Heart right ventricle (tissue), 16 donors: ENCODE results near the gene ARHGAP29. TPM values are rescaled to one million over a fixed set of nuclear protein-coding genes. Genes with fewer than 3 reads are reported as not detected.
A peak's percentile ranks its signal among the peaks of the same experiment; 100 is the strongest.

ENCODE experiments used
- ATAC-seq, 8 donors: fragments of 200-7000 bp; cut with Tn5 transposase; one replicate each; pipeline ENCODE4 v1.9.1; 2020; ENCODE audit warnings: mild to moderate bottlenecking in 8 of 8, moderate library complexity in 8 of 8, moderate number of reproducible peaks in 1 of 8
- DNase-seq, 2 donors: peaks; one replicate each; pipeline ENCODE4 v3.0.0-alpha.2; 2020
- H3K27ac ChIP-seq, 10 donors: fragments of 200-600 bp; sonication (generic) in 2 of 10; one replicate each; pipeline versions ENCODE4 v1.5.0 to v1.8.0; 2020 to 2022; ENCODE audit warnings: mild to moderate bottlenecking in 3 of 10
- H3K27me3 ChIP-seq, 7 donors: fragments of 200-600 bp; one replicate each; pipeline ENCODE4 v1.8.0; 2021 to 2022; ENCODE audit warnings: mild to moderate bottlenecking in 2 of 7
- H3K36me3 ChIP-seq, 9 donors: fragments of 200-600 bp; sonication (generic) in 1 of 9; one replicate each; pipeline versions ENCODE4 v1.5.0 to v1.8.0; 2020 to 2022; ENCODE audit warnings: mild to moderate bottlenecking in 2 of 9
- H3K4me1 ChIP-seq, 9 donors: fragments of 200-600 bp; sonication (generic) in 1 of 9; one replicate each; pipeline versions ENCODE4 v1.5.0 to v1.8.0; 2020 to 2022; ENCODE audit warnings: mild to moderate bottlenecking in 4 of 9
- H3K4me3 ChIP-seq, 10 donors: fragments of 200-600 bp; sonication (generic) in 2 of 10; one replicate each; pipeline versions ENCODE4 v1.5.0 to v1.8.0; 2020 to 2022; ENCODE audit warnings: mild to moderate bottlenecking in 7 of 10, moderate library complexity in 2 of 10
- H3K9me3 ChIP-seq, 11 donors: fragments of 200-600 bp in 10 of 11; sonication (generic) in 2 of 11; one replicate each; pipeline versions ENCODE4 v1.5.0 to v1.8.0; 2013 to 2022; ENCODE audit warnings: mild to moderate bottlenecking in 2 of 11, control low read depth in 1 of 11, moderate library complexity in 1 of 11
- CTCF ChIP-seq, 9 donors: fragments of 200-600 bp; sonication (generic) in 2 of 9; IDR thresholded peaks; one replicate each; pipeline versions ENCODE4 v1.5.0 to v1.8.0; 2021 to 2022; ENCODE audit warnings: antibody characterized with exemption in 9 of 9, mild to moderate bottlenecking in 5 of 9, moderate library complexity in 1 of 9
- WGBS, 2 donors: extraction: QIAGEN DNeasy Blood & Tissue Kit; methylation state at CpG; one replicate each; pipeline ENCODE4 v1.1.7; 2013; ENCODE audit warnings: inconsistent platforms in 1 of 2; 5-methylcytosine and 5-hydroxymethylcytosine counted together
- intact Hi-C, 10 donors: fragments of 100-400 bp; cut with DNase I; formaldehyde crosslinking; loops; one replicate each; pipeline versions ENCODE4 v1.11.1 to v1.14.2; 2022
- polyA plus RNA-seq, 2 donors: library from polyadenylated mRNA; stranded (reverse); fragments of 200-250 nt; gene quantifications; one replicate each; pipeline ENCODE4 v1.2.3, GENCODE V29; 2013
- total RNA-seq, 10 donors: library from RNA; stranded (reverse); fragmentation: NEBNext Ultra II Directional in 3 of 10; extraction: Animal tissue kit (Norgen Biotek cat#: 25700) in 3 of 10; gene quantifications; one replicate each; pipeline versions ENCODE4 v1.2.1 to v1.2.4, GENCODE V29; 2021 to 2023
- donor health status: Arrhythmogenic right ventricular cardiomyopathy.
- donor health status: ischemic (EF 13 %, LVEDD 7.1; RV severe dilation, severe dysfunction).
- donor health status: healthy with polysubstance abuse.
- donor health status: DM: no; HTN: yes; CAD: no.
- donor health status: DM: no; HTN: no; CAD: no.
- donor health status: ischemic (EF 25% LVEDD 6.9; RV normal size, moderate dysfunction).
- donor health status: ischemic (EF 25% LVEDD 5.7; RV mildly dilated, moderate dysfunction).
- donor health status: healthy.
- donor health status: DM: yes; HTN: yes; CAD: no.
- donor health status: Ischemic cardiomyopathy.
- donor health status: ischemic (EF 35%, LVEDD 5.7; RV mildly dilated, moderate dysfunction).
- donor health status: nonischemic (EF 11% LVEDD 7.7; RV severe dilation, severe dysfunction).
- donor health status: DM: yes; HTN: yes; CAD: no.
- donor health status: PGD.
- donor health status: ischemic (EF 29% LVEDD 5.4; RV normal size, mild dysfunction).
- donor health status: nonischemic (EF 23%, LVEDD 6.1; RV moderate dilation, normal function).

The ARHGAP29 gene
- total and polyA plus RNA-seq, 12 donors = 8.8 to 34.3 (median 27.7) TPM

- no peaks in the 10 kb centered on the region for H3K36me3 ChIP-seq
- peak overlapping the region in 9 of 10 donors; percentile 6 to 82 (median 67) for H3K4me3 ChIP-seq
- H3K27me3 ChIP-seq = peaks cover 0 to 80% (median 0%) of the 10 kb centered on the region in 7 donors
- H3K9me3 ChIP-seq = peaks cover 0 to 35% (median 22%) of the 10 kb centered on the region in 11 donors
- DNase-seq (no peak), ATAC-seq (no peak)
- peak overlapping the region in 7 of 10 donors; percentile 84 to 96 (median 91) for H3K27ac ChIP-seq
- H3K4me1 ChIP-seq = peaks cover 0 to 25% (median 6%) of the 10 kb centered on the region in 9 donors
- no peak for TF ChIP-seq CTCF (IDR thresholded peaks at IDR 0.05)
- intact Hi-C loops = loop anchor here in 9 of 10 donors (5.0 to 10.0 kb wide), 6 partner anchors 50 to 198 kb away; no protein-coding TSS in a partner anchor
Observed at GRCh38 chr1:94244816-94245215, 7.4 kb upstream of the ARHGAP29 start.

GRCh38 chr1:94243665-94244064 lies 6.3 kb upstream of the ARHGAP29 start:
- peak overlapping the region in 3 of 10 donors; percentile 9 to 96 (median 91) for H3K27ac ChIP-seq
- H3K36me3 ChIP-seq = no peaks in the 10 kb centered on the region
- peaks cover 0 to 32% (median 6%) of the 10 kb centered on the region in 9 donors for H3K4me1 ChIP-seq
- intact Hi-C loops = loop anchor here in 3 of 10 donors (5.0 to 10.0 kb wide), 2 partner anchors 51 to 84 kb away; no protein-coding TSS in a partner anchor
- peaks cover 0 to 35% (median 22%) of the 10 kb centered on the region in 11 donors for H3K9me3 ChIP-seq
- peaks cover 0 to 84% (median 0%) of the 10 kb centered on the region in 7 donors for H3K27me3 ChIP-seq
- DNase-seq (no peak), ATAC-seq (no peak)
- TF ChIP-seq CTCF (IDR thresholded peaks at IDR 0.05) = no peak
- 81 to 86% methylated on average over 2 of the region's 2 CpGs for WGBS, 2 donors
- H3K4me3 ChIP-seq = no peak overlapping the region

- H3K4me3 ChIP-seq = no peak overlapping the region
- no peak for ATAC-seq
- peak overlapping the region in 1 of 10 donors; percentile 33 for H3K27ac ChIP-seq
- H3K36me3 ChIP-seq = no peaks in the 10 kb centered on the region
- DNase-seq = no peak
- intact Hi-C loops = loop anchor here in 4 of 10 donors (2.0 to 10.0 kb wide), 3 partner anchors 54 to 178 kb away; no protein-coding TSS in a partner anchor
- peaks cover 0 to 40% (median 7%) of the 10 kb centered on the region in 9 donors for H3K4me1 ChIP-seq
- H3K27me3 ChIP-seq = peaks cover 0 to 84% (median 0%) of the 10 kb centered on the region in 7 donors
- TF ChIP-seq CTCF (IDR thresholded peaks at IDR 0.05) = peak in 8 of 9 donors; percentile 7 to 57 (median 42)
- H3K9me3 ChIP-seq = peaks cover 0 to 35% (median 22%) of the 10 kb centered on the region in 11 donors
Observed at GRCh38 chr1:94240822-94241221, 3.4 kb upstream of the ARHGAP29 start.

- H3K36me3 ChIP-seq = no peaks in the 10 kb centered on the region
- TF ChIP-seq CTCF (IDR thresholded peaks at IDR 0.05) = no peak
- intact Hi-C loops = loop anchor here in 8 of 10 donors (2.0 to 10.0 kb wide), 6 partner anchors 42 to 192 kb away; no protein-coding TSS in a partner anchor
- peak overlapping the region in 1 of 10 donors; percentile 33 for H3K27ac ChIP-seq
- no peak overlapping the region for H3K4me3 ChIP-seq
- H3K4me1 ChIP-seq = peaks cover 0 to 45% (median 12%) of the 10 kb centered on the region in 9 donors
- peaks cover 0 to 84% (median 0%) of the 10 kb centered on the region in 7 donors for H3K27me3 ChIP-seq
- ATAC-seq = no peak
- DNase-seq = no peak
- H3K9me3 ChIP-seq = peaks cover 0 to 31% (median 22%) of the 10 kb centered on the region in 11 donors
Observed at GRCh38 chr1:94239796-94240195, 2.4 kb upstream of the ARHGAP29 start.
